ENCODE measurements around the gene NUP85.
"Not testable (repeated sequence)": the region's sequence is repeated elsewhere in the genome, so short reads cannot be mapped to it uniquely, and the experiment has no call there.

NUP85 gene

GRCh38 chr17:75271955-75272847, 66.7 kb downstream of the NUP85 start:
- TF ChIP-seq, protein P1, sequence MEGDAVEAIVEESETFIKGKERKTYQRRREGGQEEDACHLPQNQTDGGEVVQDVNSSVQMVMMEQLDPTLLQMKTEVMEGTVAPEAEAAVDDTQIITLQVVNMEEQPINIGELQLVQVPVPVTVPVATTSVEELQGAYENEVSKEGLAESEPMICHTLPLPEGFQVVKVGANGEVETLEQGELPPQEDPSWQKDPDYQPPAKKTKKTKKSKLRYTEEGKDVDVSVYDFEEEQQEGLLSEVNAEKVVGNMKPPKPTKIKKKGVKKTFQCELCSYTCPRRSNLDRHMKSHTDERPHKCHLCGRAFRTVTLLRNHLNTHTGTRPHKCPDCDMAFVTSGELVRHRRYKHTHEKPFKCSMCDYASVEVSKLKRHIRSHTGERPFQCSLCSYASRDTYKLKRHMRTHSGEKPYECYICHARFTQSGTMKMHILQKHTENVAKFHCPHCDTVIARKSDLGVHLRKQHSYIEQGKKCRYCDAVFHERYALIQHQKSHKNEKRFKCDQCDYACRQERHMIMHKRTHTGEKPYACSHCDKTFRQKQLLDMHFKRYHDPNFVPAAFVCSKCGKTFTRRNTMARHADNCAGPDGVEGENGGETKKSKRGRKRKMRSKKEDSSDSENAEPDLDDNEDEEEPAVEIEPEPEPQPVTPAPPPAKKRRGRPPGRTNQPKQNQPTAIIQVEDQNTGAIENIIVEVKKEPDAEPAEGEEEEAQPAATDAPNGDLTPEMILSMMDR (IDR thresholded peaks at IDR 0.05): no peak
- Histone ChIP-seq H3K9me3 (no peaks in the 10 kb centered on the region), H3K36me3 (no peaks in the 10 kb centered on the region), H3K4me3 (ENCODE audit: low read depth in 1 of 2, low read length in 1 of 2) (peak overlapping the region; percentile 88 to 93), H3K27ac (peak overlapping the region; percentile 87), H3K4me1 (ENCODE audit: control insufficient read depth in 1 of 2, insufficient read depth in 1 of 2, low read depth in 1 of 2, low read length in 1 of 2) (peaks cover 42 to 55% of the 10 kb centered on the region in 2 experiments), H3K27me3 (no peaks in the 10 kb centered on the region)

GRCh38 chr17:75272848-75273184, 67.3 kb downstream of the NUP85 start:
- Histone ChIP-seq H3K36me3 (no peaks in the 10 kb centered on the region), H3K27me3 (no peaks in the 10 kb centered on the region), H3K4me3 (ENCODE audit: low read depth in 1 of 2, low read length in 1 of 2) (no peak overlapping the region), H3K9me3 (no peaks in the 10 kb centered on the region), H3K27ac (no peak overlapping the region), H3K4me1 (ENCODE audit: control insufficient read depth in 1 of 2, insufficient read depth in 1 of 2, low read depth in 1 of 2, low read length in 1 of 2) (peaks cover 35 to 49% of the 10 kb centered on the region in 2 experiments)
- TF ChIP-seq, protein P1 (IDR thresholded peaks at IDR 0.05): no peak

DNA sequence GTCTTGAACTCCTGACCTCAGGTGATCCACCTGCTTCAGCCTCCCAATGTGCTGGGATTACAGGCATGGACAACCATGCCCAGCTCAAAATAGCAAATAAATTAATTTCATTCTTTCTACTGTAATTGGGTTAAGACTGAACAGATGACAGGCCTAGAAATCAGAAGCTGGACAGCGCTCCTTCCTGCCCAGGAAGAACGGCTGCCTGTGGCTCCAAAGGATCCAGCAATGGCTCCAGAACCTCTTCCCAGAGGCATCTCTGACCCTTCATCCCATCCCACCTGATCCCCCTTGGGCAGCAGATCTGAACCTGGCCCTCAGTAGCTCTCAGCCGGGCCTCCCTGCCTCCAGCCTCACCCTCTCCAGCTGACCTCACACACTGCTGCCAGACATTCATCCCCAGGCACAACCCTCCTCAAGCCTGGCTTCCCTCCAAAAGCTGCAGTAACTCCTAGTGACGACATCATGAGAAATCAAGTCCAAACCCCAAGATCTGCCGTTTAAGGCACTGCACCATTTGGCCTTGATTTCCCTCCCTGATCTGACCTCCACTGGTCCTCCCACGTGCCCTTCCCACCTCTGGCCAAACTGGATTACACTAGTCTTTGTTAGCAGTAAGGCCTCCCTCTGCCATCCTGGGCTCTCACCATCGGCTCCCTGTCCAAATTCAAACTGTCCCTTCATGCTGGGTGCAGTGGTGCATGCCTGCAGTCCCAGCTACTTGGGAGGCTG, 68.7 kb downstream of the NUP85 start:
- H3K9me3 ChIP-seq: no peaks in the 10 kb centered on the region
- H3K27me3 ChIP-seq: no peaks in the 10 kb centered on the region
- H3K4me3 ChIP-seq (ENCODE audit: low read depth in 1 of 2, low read length in 1 of 2): no peak overlapping the region
- no peak overlapping the region for H3K27ac ChIP-seq
- no peaks in the 10 kb centered on the region for H3K36me3 ChIP-seq
- peaks cover 28 to 36% of the 10 kb centered on the region in 2 experiments for H3K4me1 ChIP-seq (ENCODE audit: control insufficient read depth in 1 of 2, insufficient read depth in 1 of 2, low read depth in 1 of 2, low read length in 1 of 2)
- TF ChIP-seq, protein P1 (IDR thresholded peaks at IDR 0.05): no peak

DNA sequence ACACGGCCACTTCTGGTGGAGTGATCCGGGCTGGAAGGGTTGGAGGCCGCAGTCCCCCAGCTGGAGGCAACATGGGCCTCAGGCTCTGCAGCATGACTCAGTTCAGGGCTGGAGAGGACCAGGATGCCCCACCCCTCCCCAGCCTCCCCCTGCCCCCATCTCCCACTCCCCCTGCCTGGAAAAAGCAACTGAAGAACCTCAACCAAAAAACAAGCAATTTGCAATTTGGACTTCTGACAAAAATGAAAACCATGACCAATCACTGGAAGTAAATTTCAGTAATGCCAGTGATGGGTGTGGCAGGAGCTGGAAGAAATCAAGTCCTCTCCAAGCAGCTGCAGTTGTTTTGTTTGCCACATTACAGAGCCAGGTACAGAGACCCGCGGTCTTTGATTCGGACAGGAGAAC, 72.2 kb downstream of the NUP85 start:
- Histone ChIP-seq H3K36me3 (no peaks in the 10 kb centered on the region), H3K4me3 (ENCODE audit: low read depth in 1 of 2, low read length in 1 of 2) (no peak overlapping the region), H3K9me3 (no peaks in the 10 kb centered on the region), H3K4me1 (ENCODE audit: control insufficient read depth in 1 of 2, insufficient read depth in 1 of 2, low read depth in 1 of 2, low read length in 1 of 2) (peaks cover 1 to 6% of the 10 kb centered on the region in 2 experiments), H3K27ac (no peak overlapping the region), H3K27me3 (no peaks in the 10 kb centered on the region)
- TF ChIP-seq, protein P1 (IDR thresholded peaks at IDR 0.05): no peak

GRCh38 chr17:75280189-75280588, 74.7 kb downstream of the NUP85 start:
- H3K27me3 ChIP-seq; H3K4me3 ChIP-seq (ENCODE audit: low read depth in 1 of 2, low read length in 1 of 2); H3K36me3 ChIP-seq; H3K9me3 ChIP-seq; H3K4me1 ChIP-seq (ENCODE audit: control insufficient read depth in 1 of 2, insufficient read depth in 1 of 2, low read depth in 1 of 2, low read length in 1 of 2); H3K27ac ChIP-seq: not testable (repeated sequence)

DNA sequence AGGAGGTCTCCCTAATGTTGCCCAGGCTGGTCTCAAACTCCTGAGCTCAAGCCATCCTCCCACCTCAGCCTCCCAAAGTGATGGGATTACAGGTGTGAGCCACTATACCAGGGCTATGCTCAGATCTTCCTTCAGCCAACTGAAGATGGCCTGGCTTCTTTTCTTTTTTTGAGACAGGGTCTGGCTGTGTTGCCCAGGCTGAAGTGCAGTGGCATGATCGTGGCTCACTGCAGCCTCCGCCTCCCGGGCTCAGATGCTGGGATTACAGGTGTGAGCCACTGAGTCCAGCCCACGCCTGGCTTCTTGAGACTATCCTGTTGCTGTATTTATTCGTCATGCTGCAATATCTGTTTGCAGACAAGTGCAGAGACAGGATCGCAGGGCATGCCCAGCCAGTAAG, 79.6 kb downstream of the NUP85 start:
- no peak overlapping the region for H3K27ac ChIP-seq
- no peaks in the 10 kb centered on the region for H3K27me3 ChIP-seq
- peaks cover 7 to 10% of the 10 kb centered on the region in 2 experiments for H3K4me1 ChIP-seq (ENCODE audit: control insufficient read depth in 1 of 2, insufficient read depth in 1 of 2, low read depth in 1 of 2, low read length in 1 of 2)
- H3K36me3 ChIP-seq: peaks cover 5% of the 10 kb centered on the region
- TF ChIP-seq, protein P1 (IDR thresholded peaks at IDR 0.05): no peak
- H3K9me3 ChIP-seq: no peaks in the 10 kb centered on the region
- no peak overlapping the region for H3K4me3 ChIP-seq (ENCODE audit: low read depth in 1 of 2, low read length in 1 of 2)

All from neutrophil (primary cell).